NCI-H146 treated with DMSO at 0.1 percent for 48 hours (cell line): ENCODE data around the gene BHLHE23.

Experiments
- DNase-seq: peaks from one replicate; lab custom pipeline; 2025; ENCODE audit not compliant: unreplicated experiment; lab: John Stamatoyannopoulos, UW

BHLHE23 gene

GRCh38 chr20:63026582-63027165 lies 19.9 kb upstream of the BHLHE23 start:
- DNase-seq: no peak

DNA sequence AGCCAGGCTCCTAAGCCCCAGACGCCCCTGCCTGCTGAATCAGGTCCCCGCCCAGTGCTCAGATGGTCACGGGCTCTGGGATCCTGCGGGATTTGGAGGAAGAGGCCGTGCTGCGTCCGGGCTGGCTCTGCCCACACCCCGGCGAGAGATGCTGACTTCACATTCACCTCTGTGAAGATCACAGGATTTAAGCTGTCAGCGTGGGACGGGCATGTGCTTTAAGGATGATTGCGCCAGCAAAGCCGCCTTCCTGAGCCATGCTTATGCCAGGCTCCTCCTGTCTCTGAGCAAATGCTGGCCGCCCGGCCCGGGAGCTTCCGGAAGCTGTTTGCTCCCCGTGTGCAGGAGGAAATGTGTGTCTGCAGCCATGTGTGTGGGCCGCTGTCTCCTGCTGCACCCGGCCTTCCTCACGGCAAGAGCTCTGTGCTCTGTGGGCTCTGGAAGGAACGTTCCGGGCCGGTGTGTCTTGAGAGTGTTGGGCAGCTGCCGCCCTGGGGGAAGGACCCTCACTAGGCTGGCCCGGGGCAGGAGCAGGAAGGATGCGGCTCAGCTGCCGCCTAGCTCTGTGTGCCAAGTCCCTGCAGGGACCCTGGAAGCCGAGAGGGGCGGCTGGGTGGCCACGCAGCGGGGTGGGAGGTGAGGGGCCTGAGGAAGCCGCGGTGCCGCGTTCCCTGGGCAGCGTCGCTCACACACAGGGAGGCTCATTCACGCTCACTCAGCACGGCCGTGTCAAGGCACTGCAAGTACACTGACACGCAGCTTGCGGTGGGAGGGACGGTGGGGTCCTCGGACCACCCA lies 19.0 kb upstream of the BHLHE23 start:
- DNase-seq: no peak

- no peak for DNase-seq
Observed at GRCh38 chr20:63024573-63025392, 18.0 kb upstream of the BHLHE23 start.

GRCh38 chr20:63023936-63024571 lies 17.3 kb upstream of the BHLHE23 start:
- DNase-seq: no peak

DNA sequence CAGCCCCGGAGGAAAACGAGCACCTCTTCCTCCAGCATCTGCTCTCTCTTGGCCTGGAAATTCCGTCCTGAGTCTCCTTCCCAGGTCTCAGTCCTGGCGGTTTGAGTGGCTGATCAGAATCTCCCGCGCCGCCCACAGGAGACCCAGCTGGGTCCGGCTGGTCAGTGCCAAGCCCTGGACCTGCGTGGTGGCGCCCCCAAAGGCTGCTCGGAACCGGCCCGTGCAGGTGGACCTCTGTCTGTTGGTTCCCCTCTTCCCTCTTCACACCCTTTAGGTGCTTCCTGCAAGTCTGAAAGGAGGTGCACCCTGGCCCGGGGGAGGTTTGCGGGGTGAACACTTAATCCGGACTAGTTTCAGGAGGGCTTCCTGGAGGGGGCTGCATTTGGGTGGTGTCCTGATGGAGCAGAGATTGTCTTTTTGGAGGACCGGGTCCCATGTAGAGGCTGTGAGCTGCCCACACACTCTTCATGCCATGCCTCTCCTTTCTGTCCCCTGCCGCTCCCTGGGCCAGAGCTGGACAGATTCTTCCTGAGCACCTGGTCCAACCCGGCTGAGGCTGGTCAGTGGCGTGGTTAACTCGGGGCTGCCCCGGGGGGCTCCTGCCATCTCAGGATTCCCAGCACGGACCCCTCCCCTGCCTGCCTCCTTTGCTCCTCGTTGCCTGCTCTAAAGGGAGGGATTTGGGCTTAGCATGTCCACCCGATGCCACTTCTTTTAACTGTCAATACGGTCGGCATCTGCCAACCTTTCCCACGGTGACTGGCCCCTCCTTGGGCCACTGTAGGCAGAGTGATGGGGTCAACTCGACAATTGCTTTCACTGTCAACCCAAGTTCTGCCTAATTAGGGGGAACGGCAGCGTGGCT lies 16.5 kb upstream of the BHLHE23 start:
- DNase-seq: no peak

DNA sequence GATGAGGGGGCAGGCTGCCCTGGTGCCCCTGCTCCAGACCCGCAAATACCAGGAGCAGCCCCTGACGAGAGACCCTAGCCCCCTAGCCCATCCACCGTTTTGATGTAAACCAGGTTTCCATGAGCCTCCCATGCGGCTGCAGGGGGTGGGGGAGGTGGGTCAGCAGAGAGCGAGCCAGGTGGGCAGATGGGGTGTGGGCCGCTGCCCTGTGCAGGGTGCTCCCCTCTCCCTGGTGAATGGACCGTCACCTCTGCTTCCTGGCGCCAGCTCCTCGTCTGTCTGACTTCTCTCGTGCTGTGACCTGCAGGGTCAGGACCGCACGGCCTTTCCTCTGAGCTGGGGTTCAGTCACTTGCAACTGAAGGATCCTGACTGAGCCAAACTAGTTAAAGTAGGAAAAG lies 15.7 kb upstream of the BHLHE23 start:
- no peak for DNase-seq

GRCh38 chr20:63021356-63022321 lies 14.9 kb upstream of the BHLHE23 start:
- no peak for DNase-seq

GRCh38 chr20:63020681-63021080 lies 13.9 kb upstream of the BHLHE23 start:
- DNase-seq: no peak

DNA sequence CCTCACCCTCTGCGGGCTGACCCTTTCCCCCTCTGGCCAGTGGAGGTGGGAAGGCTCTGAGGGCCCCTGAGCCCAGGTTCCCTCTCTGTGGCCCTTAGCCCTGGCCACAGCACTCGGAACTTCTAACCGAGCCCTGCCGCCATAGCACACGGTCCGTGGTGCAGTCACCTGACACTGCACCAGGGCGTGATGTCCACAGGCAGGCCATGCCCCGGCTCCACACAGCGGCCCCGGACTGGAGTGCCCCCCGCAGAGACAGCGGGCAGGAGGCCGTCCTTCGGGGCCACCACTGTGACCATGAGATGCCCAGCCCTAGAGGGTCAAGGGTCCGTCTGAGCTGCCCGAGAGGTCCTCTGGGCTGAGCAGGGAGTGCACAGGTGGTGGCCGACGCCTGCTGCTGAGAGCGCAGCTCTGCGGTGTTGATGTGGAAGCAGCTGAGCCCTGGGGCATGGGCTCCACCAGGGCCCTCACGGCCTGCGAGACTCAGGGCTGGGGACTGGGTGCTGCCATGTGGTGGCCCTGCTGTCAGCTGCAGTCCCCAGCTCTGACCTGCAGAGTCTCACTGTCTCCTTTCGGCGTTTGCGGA lies 11.2 kb upstream of the BHLHE23 start:
- no peak for DNase-seq

DNA sequence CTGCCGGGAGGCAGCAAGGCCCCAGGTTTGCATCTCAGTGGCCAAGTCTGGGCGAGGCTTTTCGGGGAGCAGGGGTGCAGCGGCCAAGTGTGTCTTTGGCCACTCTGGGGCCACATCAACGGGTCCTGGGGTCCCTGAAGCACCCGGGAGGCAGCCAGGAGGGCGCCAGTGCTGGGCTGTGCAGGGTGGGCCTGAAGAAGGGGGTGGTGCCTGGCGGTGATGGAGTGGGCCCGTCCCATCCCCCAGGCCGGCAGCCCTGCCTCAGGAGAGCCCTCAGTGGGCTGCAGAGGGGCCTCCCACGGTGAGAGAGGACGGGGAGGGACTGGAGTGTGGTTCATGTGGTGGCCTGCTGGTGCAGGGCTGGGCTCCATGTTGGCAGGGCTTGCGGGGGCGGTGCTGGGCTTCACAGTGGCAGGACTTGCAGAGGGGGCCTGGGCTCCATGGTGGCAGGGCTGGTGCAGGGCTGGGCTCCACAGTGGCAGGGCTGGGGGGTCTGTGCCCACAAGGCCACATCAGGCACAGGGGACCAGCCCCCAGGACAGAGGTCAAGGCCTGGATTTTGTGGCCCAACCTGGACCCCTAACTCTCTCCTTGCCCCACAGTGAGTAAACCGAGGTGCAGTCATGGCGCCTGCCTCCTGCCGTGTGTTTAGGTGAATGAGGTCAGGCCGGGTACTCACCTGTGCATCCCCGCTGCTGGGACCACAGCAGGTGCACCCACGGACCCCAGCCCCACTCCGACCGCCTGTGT lies 10.5 kb upstream of the BHLHE23 start:
- DNase-seq: no peak

GRCh38 chr20:63016514-63017075 lies 9.8 kb upstream of the BHLHE23 start:
- DNase-seq: no peak

- no peak for DNase-seq
Observed at GRCh38 chr20:63015662-63016361, 9.0 kb upstream of the BHLHE23 start.

GRCh38 chr20:63015147-63015661 lies 8.4 kb upstream of the BHLHE23 start:
- no peak for DNase-seq

DNA sequence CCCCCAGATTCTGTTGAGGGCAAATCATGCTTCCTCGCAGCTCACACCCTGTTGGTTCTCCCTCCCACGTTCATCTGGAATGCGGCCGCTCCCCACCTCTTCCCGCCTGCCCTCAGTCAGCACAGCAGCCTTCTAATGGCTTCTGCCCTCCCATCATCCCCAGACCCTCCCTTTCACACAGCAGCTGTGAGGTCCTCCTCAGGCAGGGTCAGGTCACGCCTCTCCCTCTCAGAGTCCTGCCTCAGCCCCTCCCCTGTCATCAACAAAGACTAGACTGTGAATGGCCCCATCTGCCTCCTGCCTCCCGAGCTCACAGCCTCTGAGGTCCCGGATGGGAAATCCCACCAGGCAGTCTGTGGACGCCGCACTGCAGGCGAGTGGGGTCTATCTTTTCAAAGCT lies 7.9 kb upstream of the BHLHE23 start:
- DNase-seq: peak; percentile 19

- DNase-seq: no peak
Observed at GRCh38 chr20:63014287-63014686, 7.5 kb upstream of the BHLHE23 start.

DNA sequence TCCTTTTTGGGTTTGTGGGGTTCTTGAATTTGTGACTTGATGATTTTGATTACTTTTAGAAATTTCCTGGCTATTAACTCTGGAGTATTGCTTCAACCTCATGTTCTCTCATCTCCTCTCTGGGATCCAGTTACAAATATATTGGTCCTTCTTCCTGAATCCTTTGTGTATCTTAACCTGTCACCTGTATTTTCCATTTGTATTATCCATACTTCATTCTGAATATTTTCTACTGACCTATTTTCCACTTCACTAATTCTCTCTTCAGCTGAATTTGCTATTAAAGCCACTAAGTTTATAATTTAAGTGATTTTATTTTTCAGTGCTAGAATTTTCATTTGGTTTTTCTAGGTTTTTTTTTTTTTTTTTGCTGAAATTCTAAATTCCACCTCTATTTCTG lies 6.4 kb upstream of the BHLHE23 start:
- no peak for DNase-seq

GRCh38 chr20:63011798-63012197 lies 5.0 kb upstream of the BHLHE23 start:
- no peak for DNase-seq
